Amygdala (tissue), 56 donors: Measurements from ENCODE around the gene CDK18.

Experiments used
- DNase-seq, 56 donors: peaks; one replicate each; lab custom pipeline; 2025; lab: John Stamatoyannopoulos, UW

The CDK18 gene

GRCh38 chr1:205565799-205566198, 61.3 kb downstream of the CDK18 start:
- DNase-seq = no peak

- no peak for DNase-seq
Observed at GRCh38 chr1:205567716-205568115, 63.2 kb downstream of the CDK18 start.

- no peak for DNase-seq
Observed at GRCh38 chr1:205568135-205568468, 63.6 kb downstream of the CDK18 start.

GRCh38 chr1:205568469-205569361, 64.2 kb downstream of the CDK18 start:
- peak in 4 of 56 donors; percentile 25 to 42 (median 32) for DNase-seq

- peak in 2 of 56 donors; percentile 23 to 33 for DNase-seq
Observed at GRCh38 chr1:205569411-205570172, 65.1 kb downstream of the CDK18 start.

- DNase-seq = no peak
Observed at GRCh38 chr1:205570173-205570501, 65.7 kb downstream of the CDK18 start.

- DNase-seq = no peak
Observed at GRCh38 chr1:205570796-205571537, 66.5 kb downstream of the CDK18 start.

- peak in 5 of 56 donors; percentile 19 to 53 (median 34) for DNase-seq
Observed at GRCh38 chr1:205571747-205572146, 67.3 kb downstream of the CDK18 start.

- no peak for DNase-seq
Observed at GRCh38 chr1:205572421-205572820, 68.0 kb downstream of the CDK18 start.

GRCh38 chr1:205575294-205575885, 70.9 kb downstream of the CDK18 start:
- DNase-seq = no peak

GRCh38 chr1:205576011-205576410, 71.5 kb downstream of the CDK18 start:
- DNase-seq = no peak

- DNase-seq = peak in 3 of 56 donors; percentile 21 to 44 (median 24)
Observed at GRCh38 chr1:205576805-205577761, 72.6 kb downstream of the CDK18 start.

GRCh38 chr1:205577874-205578658, 73.6 kb downstream of the CDK18 start:
- no peak for DNase-seq

- DNase-seq = no peak
Observed at GRCh38 chr1:205578780-205579571, 74.5 kb downstream of the CDK18 start.

- DNase-seq = no peak
Observed at GRCh38 chr1:205579711-205580110, 75.2 kb downstream of the CDK18 start.

GRCh38 chr1:205580140-205580922, 75.9 kb downstream of the CDK18 start:
- no peak for DNase-seq

- no peak for DNase-seq
Observed at GRCh38 chr1:205580923-205581180, 76.4 kb downstream of the CDK18 start.
